ENCODE results near the gene SNAI3.
"Not testable (repeated sequence)": the region's sequence is repeated elsewhere in the genome, so short reads cannot be mapped to it uniquely, and the experiment has no call there.

The SNAI3 gene

DNA sequence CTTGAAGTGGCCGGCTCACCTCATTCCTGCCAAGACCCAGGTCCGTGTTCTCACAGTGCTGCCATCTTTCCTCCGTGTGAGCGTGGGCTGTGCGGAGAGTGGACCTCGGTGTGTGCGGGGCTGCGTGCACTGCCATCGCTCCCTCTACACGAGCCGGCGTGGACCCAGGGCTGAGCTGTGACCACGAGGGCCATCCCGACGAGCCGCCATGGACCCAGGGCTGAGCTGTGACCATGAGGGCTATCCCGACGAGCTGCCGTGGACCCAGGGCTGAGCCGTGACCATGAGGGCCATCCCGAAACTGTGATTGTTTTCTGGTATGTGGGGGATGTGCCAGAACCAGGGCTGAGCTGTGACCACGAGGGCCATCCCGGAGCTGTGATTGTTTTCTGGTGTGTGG lies 14.5 kb downstream of the SNAI3 start:
- Histone ChIP-seq H3K4me3 (ENCODE audit: low read depth in 1 of 2, low read length in 2 of 2) (no peak overlapping the region), H3K27ac (ENCODE audit: low read length) (no peak overlapping the region), H3K27me3 (ENCODE audit: low read depth, low read length) (no peaks in the 10 kb centered on the region), H3K4me1 (ENCODE audit: control insufficient read depth in 1 of 2, insufficient read depth in 2 of 2, low read length in 2 of 2) (no peaks in the 10 kb centered on the region), H3K9me3 (ENCODE audit: control insufficient read depth in 1 of 2, low read length in 2 of 2) (no peaks in the 10 kb centered on the region), H3K36me3 (ENCODE audit: control insufficient read depth in 1 of 2, insufficient read depth in 2 of 2, low read length in 2 of 2) (no peaks in the 10 kb centered on the region)

DNA sequence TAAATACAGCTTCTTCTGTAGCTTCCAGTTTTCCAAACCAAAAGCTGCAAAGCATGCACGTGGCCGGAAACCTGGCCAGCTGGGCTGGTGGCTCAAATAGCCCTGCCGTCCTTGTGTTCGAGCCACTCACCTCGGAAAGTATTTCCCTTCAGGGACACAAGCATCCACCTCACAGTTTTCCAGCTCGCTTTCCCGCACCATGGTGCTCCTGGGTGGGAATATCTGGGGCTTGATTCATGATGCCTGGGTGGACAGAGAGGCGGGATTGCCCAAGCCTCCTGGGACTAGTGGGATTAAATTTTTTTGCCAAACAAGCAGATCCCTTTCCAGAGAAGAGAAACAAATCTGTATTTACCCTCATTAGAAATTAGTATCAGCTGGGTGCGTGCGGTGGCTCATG lies 16.3 kb downstream of the SNAI3 start:
- H3K27me3 ChIP-seq (ENCODE audit: low read depth, low read length) = no peaks in the 10 kb centered on the region
- H3K27ac ChIP-seq (ENCODE audit: low read length) = no peak overlapping the region
- no peak overlapping the region for H3K4me3 ChIP-seq (ENCODE audit: low read depth in 1 of 2, low read length in 2 of 2)
- H3K4me1 ChIP-seq (ENCODE audit: control insufficient read depth in 1 of 2, insufficient read depth in 2 of 2, low read length in 2 of 2) = no peaks in the 10 kb centered on the region
- H3K36me3 ChIP-seq (ENCODE audit: control insufficient read depth in 1 of 2, insufficient read depth in 2 of 2, low read length in 2 of 2) = no peaks in the 10 kb centered on the region
- H3K9me3 ChIP-seq (ENCODE audit: control insufficient read depth in 1 of 2, low read length in 2 of 2) = no peaks in the 10 kb centered on the region

- not testable (repeated sequence) for H3K36me3 ChIP-seq (ENCODE audit: control insufficient read depth in 1 of 2, insufficient read depth in 2 of 2, low read length in 2 of 2); H3K9me3 ChIP-seq (ENCODE audit: control insufficient read depth in 1 of 2, low read length in 2 of 2); H3K27ac ChIP-seq (ENCODE audit: low read length); H3K4me3 ChIP-seq (ENCODE audit: low read depth in 1 of 2, low read length in 2 of 2); H3K27me3 ChIP-seq (ENCODE audit: low read depth, low read length); H3K4me1 ChIP-seq (ENCODE audit: control insufficient read depth in 1 of 2, insufficient read depth in 2 of 2, low read length in 2 of 2)
These were observed 16.8 kb downstream of the SNAI3 start for GRCh38 chr16:88669493-88669892.

GRCh38 chr16:88667461-88667860 lies 18.8 kb downstream of the SNAI3 start:
- peaks cover 0 to 6% of the 10 kb centered on the region in 2 donors for H3K4me1 ChIP-seq (ENCODE audit: control insufficient read depth in 1 of 2, insufficient read depth in 2 of 2, low read length in 2 of 2)
- no peaks in the 10 kb centered on the region for H3K27me3 ChIP-seq (ENCODE audit: low read depth, low read length)
- H3K36me3 ChIP-seq (ENCODE audit: control insufficient read depth in 1 of 2, insufficient read depth in 2 of 2, low read length in 2 of 2) = no peaks in the 10 kb centered on the region
- no peak overlapping the region for H3K4me3 ChIP-seq (ENCODE audit: low read depth in 1 of 2, low read length in 2 of 2)
- H3K9me3 ChIP-seq (ENCODE audit: control insufficient read depth in 1 of 2, low read length in 2 of 2) = no peaks in the 10 kb centered on the region
- H3K27ac ChIP-seq (ENCODE audit: low read length) = no peak overlapping the region

GRCh38 chr16:88665570-88665969 lies 20.7 kb downstream of the SNAI3 start:
- Histone ChIP-seq H3K9me3 (ENCODE audit: control insufficient read depth in 1 of 2, low read length in 2 of 2) (no peaks in the 10 kb centered on the region), H3K27ac (ENCODE audit: low read length) (no peak overlapping the region), H3K36me3 (ENCODE audit: control insufficient read depth in 1 of 2, insufficient read depth in 2 of 2, low read length in 2 of 2) (no peaks in the 10 kb centered on the region), H3K27me3 (ENCODE audit: low read depth, low read length) (no peaks in the 10 kb centered on the region), H3K4me1 (ENCODE audit: control insufficient read depth in 1 of 2, insufficient read depth in 2 of 2, low read length in 2 of 2) (peaks cover 0 to 13% of the 10 kb centered on the region in 2 donors), H3K4me3 (ENCODE audit: low read depth in 1 of 2, low read length in 2 of 2) (no peak overlapping the region)

DNA sequence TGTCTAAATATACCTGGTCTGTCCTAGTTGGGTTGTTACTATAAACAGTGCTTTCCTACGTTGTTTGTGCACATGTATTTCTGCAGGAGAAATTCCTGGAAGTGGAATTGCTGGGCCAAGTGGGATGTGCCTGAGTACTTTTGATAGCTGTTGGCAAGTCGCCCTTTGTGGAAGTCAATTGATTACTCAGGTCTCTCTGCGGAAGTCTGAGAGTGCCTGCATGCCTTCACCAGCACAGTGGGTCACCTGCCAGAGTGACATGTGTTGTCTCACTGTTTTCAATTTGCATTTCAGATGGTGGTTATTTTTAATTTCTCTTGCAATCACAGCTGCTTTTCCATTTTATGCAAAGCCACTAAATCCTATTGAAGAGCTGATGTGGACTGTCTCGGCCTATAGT lies 21.2 kb downstream of the SNAI3 start:
- Histone ChIP-seq H3K27ac (ENCODE audit: low read length) (no peak overlapping the region), H3K36me3 (ENCODE audit: control insufficient read depth in 1 of 2, insufficient read depth in 2 of 2, low read length in 2 of 2) (no peaks in the 10 kb centered on the region), H3K9me3 (ENCODE audit: control insufficient read depth in 1 of 2, low read length in 2 of 2) (no peaks in the 10 kb centered on the region), H3K4me3 (ENCODE audit: low read depth in 1 of 2, low read length in 2 of 2) (no peak overlapping the region), H3K4me1 (ENCODE audit: control insufficient read depth in 1 of 2, insufficient read depth in 2 of 2, low read length in 2 of 2) (peaks cover 0 to 13% of the 10 kb centered on the region in 2 donors), H3K27me3 (ENCODE audit: low read depth, low read length) (no peaks in the 10 kb centered on the region)

- H3K4me1 ChIP-seq (ENCODE audit: control insufficient read depth in 1 of 2, insufficient read depth in 2 of 2, low read length in 2 of 2) = peaks cover 0 to 13% of the 10 kb centered on the region in 2 donors
- H3K27me3 ChIP-seq (ENCODE audit: low read depth, low read length) = no peaks in the 10 kb centered on the region
- peaks cover 0 to 4% of the 10 kb centered on the region in 2 donors for H3K36me3 ChIP-seq (ENCODE audit: control insufficient read depth in 1 of 2, insufficient read depth in 2 of 2, low read length in 2 of 2)
- peak within 1 kb of the TSS; percentile 61 to 81 for H3K4me3 ChIP-seq (ENCODE audit: low read depth in 1 of 2, low read length in 2 of 2)
- H3K27ac ChIP-seq (ENCODE audit: low read length) = peak within 1 kb of the TSS; percentile 63
- H3K9me3 ChIP-seq (ENCODE audit: control insufficient read depth in 1 of 2, low read length in 2 of 2) = no peaks in the 10 kb centered on the region
These were observed 23.3 kb downstream of the SNAI3 start, which contains the start of gene MVD for GRCh38 chr16:88662843-88663606. Gene MVD, minus strand, starts transcription at chr16:88663091. Its CDS starts 11 bp downstream, at chr16:88663080.

GRCh38 chr16:88662222-88662842 lies 24.0 kb downstream of the SNAI3 start:
- no peaks in the 10 kb centered on the region for H3K9me3 ChIP-seq (ENCODE audit: control insufficient read depth in 1 of 2, low read length in 2 of 2)

DNA sequence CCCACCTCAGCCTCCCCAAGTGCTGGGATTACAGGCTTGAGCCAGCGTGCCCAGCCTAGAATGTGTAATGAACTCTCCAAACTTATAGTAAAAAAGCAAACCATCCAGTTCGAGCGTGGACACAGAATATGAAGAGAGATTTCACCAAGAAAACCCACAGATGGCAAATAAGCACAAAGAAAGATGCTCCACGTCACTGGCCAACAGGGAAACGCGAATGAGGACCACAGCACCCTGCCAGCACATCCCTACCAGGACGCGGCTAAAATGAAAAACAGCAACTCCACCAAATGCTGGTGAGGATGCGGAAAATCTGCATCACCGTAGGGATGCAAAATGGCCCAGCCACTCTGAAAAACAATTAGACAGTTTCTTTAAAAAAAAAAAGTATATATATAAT lies 24.8 kb downstream of the SNAI3 start:
- Histone ChIP-seq H3K4me3 (ENCODE audit: low read depth in 1 of 2, low read length in 2 of 2) (no peak overlapping the region), H3K4me1 (ENCODE audit: control insufficient read depth in 1 of 2, insufficient read depth in 2 of 2, low read length in 2 of 2) (peaks cover 0 to 13% of the 10 kb centered on the region in 2 donors), H3K36me3 (ENCODE audit: control insufficient read depth in 1 of 2, insufficient read depth in 2 of 2, low read length in 2 of 2) (peaks cover 0 to 8% of the 10 kb centered on the region in 2 donors), H3K27ac (ENCODE audit: low read length) (no peak overlapping the region), H3K27me3 (ENCODE audit: low read depth, low read length) (no peaks in the 10 kb centered on the region), H3K9me3 (ENCODE audit: control insufficient read depth in 1 of 2, low read length in 2 of 2) (no peaks in the 10 kb centered on the region)

More at GRCh38 chr16:88662222-88662842, 24.0 kb downstream of the SNAI3 start:
- H3K27me3 ChIP-seq (ENCODE audit: low read depth, low read length) = no peaks in the 10 kb centered on the region
- H3K4me3 ChIP-seq (ENCODE audit: low read depth in 1 of 2, low read length in 2 of 2) = peak overlapping the region; percentile 61 to 81
- H3K36me3 ChIP-seq (ENCODE audit: control insufficient read depth in 1 of 2, insufficient read depth in 2 of 2, low read length in 2 of 2) = peaks cover 0 to 8% of the 10 kb centered on the region in 2 donors
- no peak overlapping the region for H3K27ac ChIP-seq (ENCODE audit: low read length)
- H3K4me1 ChIP-seq (ENCODE audit: control insufficient read depth in 1 of 2, insufficient read depth in 2 of 2, low read length in 2 of 2) = peaks cover 0 to 13% of the 10 kb centered on the region in 2 donors

GRCh38 chr16:88659160-88659559 lies 27.1 kb downstream of the SNAI3 start:
- no peak overlapping the region for H3K4me3 ChIP-seq (ENCODE audit: low read depth in 1 of 2, low read length in 2 of 2)
- peaks cover 5 to 23% of the 10 kb centered on the region in 2 donors for H3K36me3 ChIP-seq (ENCODE audit: control insufficient read depth in 1 of 2, insufficient read depth in 2 of 2, low read length in 2 of 2)

GRCh38 chr16:88658714-88659113 lies 27.6 kb downstream of the SNAI3 start:
- Histone ChIP-seq H3K4me1 (ENCODE audit: control insufficient read depth in 1 of 2, insufficient read depth in 2 of 2, low read length in 2 of 2) (peaks cover 0 to 9% of the 10 kb centered on the region in 2 donors), H3K36me3 (ENCODE audit: control insufficient read depth in 1 of 2, insufficient read depth in 2 of 2, low read length in 2 of 2) (peaks cover 5 to 28% of the 10 kb centered on the region in 2 donors), H3K27ac (ENCODE audit: low read length) (no peak overlapping the region), H3K4me3 (ENCODE audit: low read depth in 1 of 2, low read length in 2 of 2) (no peak overlapping the region), H3K27me3 (ENCODE audit: low read depth, low read length) (no peaks in the 10 kb centered on the region), H3K9me3 (ENCODE audit: control insufficient read depth in 1 of 2, low read length in 2 of 2) (no peaks in the 10 kb centered on the region)

More at GRCh38 chr16:88659160-88659559, 27.1 kb downstream of the SNAI3 start:
- H3K9me3 ChIP-seq (ENCODE audit: control insufficient read depth in 1 of 2, low read length in 2 of 2) = no peaks in the 10 kb centered on the region
- H3K4me1 ChIP-seq (ENCODE audit: control insufficient read depth in 1 of 2, insufficient read depth in 2 of 2, low read length in 2 of 2) = peaks cover 0 to 13% of the 10 kb centered on the region in 2 donors
- no peaks in the 10 kb centered on the region for H3K27me3 ChIP-seq (ENCODE audit: low read depth, low read length)
- H3K27ac ChIP-seq (ENCODE audit: low read length) = no peak overlapping the region
